Dermis blood vessel endothelial cell (primary cell): Measurements from ENCODE around the gene PRKAG3. TPM values are rescaled to one million over a fixed set of nuclear protein-coding genes. Genes with fewer than 3 reads are reported as not detected.

ENCODE experiments used
- DNase-seq: peaks from one replicate; pipeline ENCODE4 v3.0.0; 2010
- total RNA-seq: library from RNA; depleted of rRNA; stranded (reverse); fragments of >200 nt; gene quantifications from 2 replicates; pipeline ENCODE4 v1.2.3, GENCODE V29; 2014

The PRKAG3 gene
- total RNA-seq, 1 donor from 2014 or later, result not detected

DNA sequence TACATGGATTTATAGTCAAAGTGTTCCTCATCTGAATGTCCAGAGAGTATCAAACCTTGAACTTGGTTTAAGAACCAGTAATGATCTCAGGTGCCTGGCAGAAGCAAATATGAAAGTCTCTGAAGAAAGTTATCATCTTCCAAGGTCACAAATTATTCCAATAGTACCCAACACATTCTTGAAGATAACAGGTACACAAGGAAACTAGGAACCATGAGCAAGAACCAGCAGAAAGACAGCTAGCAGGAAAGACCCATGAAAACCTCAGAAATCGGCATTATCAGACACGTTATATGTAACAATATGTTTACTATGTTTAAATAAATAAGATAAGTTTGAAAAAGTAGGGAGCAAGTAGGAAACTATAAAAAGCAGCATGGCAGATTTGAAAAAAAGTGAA is 5.9 kb upstream of the PRKAG3 start:
- no peak for DNase-seq

DNA sequence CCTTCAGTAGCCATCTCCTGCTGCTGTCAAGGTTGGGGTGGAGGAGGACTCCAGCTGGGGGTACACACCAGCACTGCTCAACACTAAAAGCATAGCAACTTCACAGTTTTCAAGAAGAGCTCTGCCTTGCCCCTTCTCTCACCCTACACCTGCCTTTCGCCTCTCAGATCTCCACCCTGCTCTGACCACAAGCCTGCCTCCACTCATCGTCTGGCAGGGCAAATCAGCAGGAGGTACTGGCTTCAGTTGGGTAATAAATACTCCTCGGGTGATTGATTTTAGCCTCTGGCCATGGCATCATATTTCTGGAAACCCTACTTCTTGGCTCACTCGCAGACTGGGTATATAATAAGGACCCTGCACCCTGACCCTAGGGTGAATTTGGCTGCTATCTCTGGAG is 3.1 kb upstream of the PRKAG3 start:
- no peak for DNase-seq

DNA sequence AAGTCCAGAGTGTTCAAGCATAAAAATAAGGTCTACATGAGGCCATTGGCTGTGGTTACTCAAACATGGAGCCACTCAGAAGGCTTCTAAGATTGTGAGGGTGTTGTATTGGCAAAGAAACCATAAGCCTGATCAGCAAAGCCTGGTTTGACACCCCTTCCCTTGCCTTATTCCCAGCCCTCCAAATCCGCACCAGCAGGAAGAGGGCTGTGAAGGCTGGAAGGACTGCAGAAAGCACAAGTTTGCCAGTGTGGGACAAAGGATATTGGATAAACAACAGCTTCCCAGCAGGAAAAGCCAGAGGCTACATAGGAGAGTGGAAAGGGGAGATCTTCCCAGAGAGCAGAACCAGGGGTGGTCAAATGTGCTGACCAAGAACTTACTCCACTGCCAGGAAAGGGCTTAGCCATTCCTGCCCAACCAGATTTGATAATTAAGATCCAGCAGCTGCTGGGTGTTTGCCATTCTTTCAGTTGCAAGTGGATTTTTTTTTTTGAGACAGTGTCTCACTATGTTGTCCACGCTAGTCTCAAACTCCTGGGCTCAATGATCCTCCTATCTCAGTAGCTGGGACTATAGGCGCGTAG is 1.5 kb upstream of the PRKAG3 start:
- no peak for DNase-seq

DNA sequence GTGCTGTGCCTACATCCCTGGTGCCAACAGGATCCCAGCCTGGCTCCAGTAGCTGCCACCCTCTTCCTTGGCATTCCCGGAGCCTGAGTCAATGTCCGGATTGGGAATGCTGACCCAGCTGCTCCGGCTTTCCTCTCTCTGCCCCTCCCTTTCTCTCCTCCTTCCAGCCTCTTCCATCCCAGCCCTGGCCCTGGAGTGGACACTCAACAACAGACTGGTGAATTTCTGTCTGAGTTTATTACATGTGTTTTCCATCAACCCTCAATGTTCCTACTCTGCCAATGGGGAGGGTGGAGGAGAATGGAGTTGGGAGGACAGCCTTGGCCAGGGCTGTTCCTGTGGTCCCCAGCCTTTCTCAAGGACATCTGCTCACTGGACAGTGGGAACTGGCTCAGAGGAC is 917 bp upstream of the PRKAG3 start:
- DNase-seq, result peak; percentile 66

DNA sequence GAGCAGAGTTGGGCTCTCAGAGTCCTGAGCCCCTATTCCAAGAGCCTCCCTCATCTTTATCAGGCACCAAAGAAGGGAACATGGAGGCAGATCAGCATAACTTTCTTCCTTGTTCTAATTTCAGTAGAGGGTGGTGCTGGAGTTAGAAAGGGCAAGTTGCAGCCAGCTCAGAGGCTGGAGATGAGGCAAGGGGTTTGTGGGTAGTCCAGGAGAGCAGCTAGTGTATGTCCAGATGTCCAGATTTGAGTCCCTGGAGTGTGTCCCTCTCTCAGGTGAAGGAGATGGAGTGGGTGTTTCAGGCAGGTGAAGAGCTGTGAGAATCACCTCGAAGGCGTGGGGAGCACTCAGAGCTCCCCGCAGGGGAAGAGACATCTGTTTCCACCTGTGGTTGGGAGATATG is 478 bp upstream of the PRKAG3 start:
- DNase-seq, result no peak

DNA sequence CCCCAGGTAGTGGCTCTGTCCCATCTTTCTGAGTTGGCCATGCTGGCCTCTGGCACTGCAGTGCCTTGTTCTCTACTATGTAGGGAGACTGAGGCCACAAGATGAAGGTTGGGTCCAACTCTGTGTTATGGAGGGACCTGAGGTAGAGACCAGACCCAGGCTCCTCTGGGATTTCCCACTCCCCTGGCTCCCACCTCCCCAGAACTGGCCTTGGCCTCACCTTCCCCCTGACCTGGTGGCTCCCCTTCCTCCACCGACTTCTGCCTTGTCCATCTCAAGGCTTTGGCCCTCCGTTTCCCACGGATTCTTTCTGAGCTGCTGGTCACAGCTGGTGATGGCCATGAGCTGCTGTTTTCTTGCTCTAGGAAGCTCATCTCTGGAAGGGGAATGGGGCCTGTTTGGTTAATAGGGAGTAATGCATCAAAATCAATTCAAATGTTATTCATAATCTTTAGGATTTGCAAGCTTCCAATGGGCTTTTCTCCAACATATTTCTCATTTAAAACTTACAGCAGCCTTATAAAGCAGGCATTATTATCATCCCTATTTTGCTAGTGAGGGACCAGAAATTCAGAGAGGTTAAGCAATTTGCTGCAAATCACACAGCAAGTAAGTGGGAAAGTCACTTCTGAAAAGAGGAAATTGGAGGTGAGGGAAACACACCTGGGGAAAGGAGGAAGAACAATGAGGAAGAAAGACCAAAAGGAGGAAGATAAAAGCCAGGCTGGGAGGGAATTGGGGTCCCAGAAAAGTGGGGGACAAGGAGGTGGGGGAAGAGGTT is 887 bp downstream of the PRKAG3 start:
- no peak for DNase-seq

DNA sequence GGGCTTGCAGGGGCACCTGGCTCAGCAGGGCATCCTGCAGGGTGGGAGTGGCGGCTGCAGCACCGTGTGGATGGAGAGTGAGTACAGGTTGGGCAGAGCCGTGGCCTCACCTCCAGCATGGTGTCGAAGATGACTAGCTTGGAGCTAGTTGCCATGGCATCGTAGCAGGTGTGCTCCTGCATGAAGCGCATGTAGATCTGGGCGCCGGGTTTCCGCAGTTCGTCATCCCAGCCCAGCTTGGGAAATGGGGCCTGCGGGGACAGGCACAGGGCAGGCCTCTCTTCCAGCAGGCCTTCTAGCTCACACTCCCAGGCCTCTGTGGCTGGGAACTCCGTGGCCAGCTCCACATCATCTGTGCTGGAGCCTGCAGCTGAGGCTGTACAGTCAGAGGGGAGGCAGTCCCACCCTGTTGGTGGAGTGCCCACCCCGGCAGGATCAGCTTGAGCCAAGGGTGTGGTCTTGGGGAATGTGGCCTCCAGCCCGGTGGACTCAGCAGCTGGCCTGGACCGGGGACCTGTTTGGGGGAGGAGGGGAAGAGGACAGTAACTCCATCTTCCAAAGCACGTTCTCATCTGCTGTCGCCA is 1.6 kb downstream of the PRKAG3 start:
- no peak for DNase-seq

DNA sequence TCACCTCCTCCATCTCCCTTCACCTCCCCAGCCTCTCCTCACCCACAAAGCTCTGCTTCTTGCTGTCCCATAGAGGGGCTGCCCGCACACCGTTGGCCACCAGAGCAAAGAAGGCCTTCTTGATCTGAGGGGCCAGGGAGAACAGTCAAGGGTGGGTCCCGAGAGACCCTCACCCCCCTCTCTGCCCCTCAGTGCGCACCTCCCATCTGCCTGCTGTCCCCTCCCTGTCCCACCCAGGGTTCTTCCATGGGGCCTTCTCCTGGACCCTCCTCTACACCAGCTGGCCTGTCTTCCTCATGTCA is 3.2 kb downstream of the PRKAG3 start:
- no peak for DNase-seq

DNA sequence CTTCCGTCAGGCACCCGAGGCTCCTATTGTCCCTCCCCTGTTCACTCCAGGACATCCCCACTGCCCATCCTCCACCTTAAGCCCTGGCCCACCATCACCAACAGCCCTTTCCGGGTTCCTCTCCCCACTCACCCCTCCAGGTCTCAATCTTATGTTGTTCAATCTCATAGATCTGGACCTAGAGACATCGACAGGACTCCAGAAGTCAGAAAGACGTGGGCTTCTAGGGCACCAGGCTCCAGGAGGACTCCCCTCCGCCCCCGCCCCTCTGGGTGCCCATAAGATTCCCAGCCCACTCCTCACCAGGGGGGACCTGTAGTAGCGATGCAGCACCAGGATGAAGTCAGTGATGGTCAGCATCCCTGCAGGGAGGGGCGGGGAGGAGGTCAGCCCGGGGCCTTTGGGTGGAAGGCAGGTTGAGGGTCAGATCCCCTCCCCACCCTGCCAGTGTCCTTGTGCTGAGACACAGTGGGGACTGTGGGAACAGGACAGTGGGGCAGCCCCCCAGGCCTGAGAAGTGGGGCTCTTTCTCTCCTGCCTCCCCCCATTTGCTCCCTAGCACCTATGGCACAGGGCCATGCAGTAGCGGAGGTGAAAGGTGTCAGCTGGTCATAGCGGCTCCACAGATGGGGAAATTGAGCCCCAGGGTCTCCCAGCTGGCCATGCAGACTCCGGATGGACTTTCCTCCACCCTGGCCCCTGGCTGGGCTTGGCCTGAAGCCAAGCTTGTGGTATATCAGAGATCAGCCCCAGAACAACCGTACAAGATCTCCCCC is 3.7 kb downstream of the PRKAG3 start:
- DNase-seq, result no peak

DNA sequence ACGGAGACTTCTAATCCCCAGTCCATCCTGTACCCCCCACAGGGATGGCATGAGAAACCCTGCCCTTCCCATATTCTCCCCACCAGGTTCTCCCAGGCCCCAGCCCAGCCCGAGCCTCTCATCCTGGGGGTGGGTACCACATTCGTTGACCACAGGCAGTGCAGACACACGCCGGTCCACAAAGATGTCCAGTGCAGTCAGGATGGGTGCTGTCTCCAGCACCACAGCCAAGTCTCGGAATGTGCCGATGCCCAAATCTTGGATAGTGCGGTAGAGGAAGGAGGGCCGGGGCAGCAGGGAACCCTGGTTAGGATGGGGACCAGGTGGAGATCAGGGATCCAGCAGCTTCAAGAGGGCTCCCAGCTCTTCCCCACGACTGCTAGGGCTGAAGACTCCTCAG is 4.8 kb downstream of the PRKAG3 start:
- DNase-seq, result no peak

DNA sequence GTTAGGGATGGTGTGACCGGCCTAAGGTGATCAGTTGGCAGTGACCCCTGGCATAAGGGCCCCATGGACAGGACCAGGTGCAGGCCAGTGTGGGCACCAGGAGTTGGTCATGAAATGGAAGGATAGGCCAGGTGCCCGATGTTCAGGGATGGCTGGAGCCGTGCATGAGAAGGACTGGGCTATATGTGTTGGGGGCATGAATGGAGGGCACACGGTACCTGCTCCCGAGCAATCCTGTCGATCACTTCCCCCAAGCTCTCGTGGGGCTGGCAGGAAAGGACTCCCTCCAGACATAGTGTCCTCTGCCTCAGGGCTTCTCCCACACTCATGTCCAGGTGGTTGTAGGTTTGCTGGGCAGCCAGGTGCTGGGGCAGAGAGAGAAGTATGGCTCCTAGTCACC is 7.6 kb downstream of the PRKAG3 start:
- DNase-seq, result no peak

DNA sequence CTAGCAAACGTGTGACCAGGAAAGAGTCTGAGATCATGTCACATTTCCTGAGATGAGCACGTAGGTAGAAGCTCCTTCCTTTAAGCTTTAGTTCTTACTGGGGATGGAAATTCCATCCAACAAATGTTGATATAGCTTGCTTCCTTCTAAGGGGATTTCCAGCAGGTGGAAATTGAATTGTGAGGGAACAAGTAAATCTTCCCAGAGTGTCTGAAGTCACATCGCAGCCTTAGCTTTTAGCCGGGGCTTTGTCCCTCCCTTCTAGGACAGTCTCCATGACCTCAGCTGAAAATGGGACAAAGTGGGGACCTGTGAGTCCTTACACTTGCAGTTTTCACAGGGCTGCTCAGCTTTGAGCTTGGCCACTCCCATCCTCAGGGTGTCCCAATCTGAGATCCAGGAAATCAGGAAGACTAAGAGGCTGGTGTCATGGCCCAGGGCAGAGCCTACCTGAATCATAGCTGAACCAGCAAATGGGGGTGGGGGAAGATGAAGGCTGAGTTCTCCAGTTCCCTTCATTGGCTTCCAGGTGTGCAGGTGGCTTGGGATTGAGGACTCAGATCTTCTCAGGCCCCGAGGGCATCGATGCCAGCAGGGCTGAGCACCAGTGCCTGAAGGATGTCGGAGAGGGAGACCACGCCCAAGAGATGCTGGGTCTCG is 8.3 kb downstream of the PRKAG3 start:
- DNase-seq, result no peak

DNA sequence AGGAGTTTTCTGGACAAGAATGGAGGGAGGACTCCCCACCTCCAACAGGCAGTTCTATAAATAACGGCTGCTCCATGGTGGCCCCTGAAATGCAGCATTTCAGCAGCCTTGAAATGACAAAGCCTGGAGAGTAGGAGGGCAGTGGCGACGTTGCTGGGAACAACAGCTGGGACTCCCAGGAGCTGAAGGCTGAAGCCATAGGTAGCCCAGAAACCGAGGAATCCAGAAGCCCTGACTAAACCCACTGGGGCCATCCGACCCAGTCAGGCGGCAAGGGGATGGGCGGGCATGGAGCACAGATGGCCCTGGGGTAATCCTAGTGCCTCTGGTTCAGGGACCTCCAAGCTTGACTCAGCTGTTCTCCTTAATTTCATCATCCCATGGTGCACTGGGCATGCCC is 9.0 kb downstream of the PRKAG3 start:
- no peak for DNase-seq

DNA sequence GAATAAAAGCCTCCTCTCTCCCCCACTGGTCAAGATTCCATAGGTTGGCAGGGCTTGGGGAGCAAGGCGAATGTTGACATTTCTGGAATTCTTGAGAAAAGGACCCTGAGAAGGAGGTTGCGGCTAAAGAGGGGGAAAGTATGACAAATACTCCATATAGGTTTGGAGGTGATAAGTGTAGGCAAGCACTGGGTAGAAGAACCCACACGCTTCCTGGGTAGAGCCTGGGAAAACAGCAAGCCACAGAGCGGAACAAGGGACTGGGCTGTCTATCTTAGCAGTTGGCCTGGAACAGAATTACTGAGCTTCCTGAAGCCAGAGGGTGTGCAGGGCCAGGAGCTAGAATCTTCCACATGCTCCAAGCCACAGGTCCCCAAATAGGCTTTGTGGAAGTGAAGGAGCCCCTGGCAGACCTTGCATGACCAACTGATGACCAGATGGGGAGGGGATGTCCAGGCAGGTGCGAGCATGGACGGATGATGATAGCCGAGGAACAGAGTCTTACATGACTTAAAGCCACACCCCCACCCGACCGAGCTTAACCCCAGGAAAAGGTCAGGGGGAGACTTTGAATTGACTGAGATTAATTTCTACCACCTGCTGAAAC is 9.9 kb downstream of the PRKAG3 start:
- no peak for DNase-seq

DNA sequence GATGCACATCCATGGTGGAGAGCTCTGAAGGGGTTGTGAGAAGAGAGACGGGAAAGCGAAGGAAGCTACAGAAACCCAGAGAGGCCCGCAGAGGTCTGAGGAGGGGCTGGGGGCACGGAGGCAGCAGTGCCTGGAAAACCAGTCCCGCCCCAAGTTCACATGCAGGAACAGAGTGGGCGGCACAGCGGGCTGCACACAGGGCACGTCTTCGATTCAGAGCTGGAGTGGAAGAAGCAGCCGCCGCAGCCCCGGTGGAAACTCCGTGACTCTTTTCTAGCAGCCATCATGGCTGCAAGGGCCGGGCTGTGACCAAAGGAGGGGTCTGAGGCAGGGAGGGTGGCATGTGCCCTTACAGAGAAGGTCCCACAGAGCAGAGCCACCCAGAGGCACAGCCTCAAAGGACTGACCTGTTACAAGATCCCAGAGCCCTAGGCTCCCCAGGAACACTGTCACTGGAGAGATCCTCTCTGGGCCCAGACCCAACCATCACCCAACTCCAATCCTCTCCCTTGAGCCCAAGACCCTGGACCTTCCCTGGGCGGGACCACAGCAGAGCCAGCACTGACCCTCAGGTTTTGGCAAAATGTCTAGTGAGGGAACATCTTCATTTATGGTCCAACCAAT is 10.7 kb downstream of the PRKAG3 start:
- no peak for DNase-seq

DNA sequence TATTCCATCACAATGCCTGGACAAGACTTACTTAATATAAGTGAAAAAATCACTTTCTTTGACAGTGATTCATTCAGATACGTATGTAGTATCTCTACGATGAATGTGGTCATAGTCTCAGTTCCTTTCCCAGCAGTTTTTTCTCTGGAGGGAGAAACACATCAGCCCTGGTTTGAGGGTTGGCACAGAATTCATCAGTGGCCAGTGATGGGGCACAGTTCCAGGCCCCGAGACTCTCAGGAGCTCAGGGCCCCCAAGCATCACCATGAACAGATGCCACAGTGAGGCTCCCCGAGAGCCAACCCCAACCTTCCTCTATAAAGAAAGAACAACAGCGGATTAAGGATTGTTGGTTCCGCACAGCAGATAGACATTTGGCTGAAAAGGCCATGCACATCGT is 12.5 kb downstream of the PRKAG3 start:
- no peak for DNase-seq

DNA sequence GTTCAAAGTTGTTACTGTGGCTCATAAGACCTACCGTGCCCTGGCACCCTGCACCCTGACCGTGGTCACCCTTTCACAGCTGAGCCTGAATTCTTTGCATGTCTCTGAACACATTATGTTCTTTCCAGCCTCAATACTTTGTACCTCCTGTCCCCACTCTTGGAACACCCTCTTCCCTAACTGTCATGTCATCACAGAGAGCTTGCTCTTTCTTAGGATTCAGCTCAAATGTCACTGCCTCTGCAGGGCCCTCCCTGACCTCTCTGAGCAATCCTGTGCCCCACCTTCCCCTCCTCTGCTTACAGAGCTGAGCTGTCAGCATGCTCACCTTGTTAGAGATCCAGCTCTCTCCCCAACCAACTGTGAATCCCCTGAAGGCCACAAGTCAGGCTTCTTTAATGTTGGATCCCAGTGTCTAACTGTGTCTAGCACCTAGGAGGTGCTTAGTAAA is 15.0 kb downstream of the PRKAG3 start:
- DNase-seq, result no peak

DNA sequence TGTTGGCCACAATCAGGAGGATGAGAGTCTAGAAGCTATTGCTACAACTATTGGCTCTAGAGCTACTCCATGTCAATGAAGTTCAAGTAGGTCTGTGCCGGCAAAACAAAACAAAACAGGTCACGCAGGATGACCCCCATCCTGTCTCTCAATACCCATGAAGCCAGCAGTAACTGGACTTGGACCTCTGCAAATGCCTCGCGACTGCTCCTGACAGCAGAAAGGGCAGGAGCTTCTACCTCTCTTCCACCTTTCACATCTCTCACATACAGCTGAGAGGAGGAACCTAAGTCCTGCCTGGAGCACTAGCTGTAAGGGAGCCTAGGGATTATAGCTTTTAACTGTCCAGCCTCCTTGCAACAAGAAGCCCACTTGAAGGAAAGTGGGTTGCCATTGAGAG is 16.0 kb downstream of the PRKAG3 start:
- no peak for DNase-seq

DNA sequence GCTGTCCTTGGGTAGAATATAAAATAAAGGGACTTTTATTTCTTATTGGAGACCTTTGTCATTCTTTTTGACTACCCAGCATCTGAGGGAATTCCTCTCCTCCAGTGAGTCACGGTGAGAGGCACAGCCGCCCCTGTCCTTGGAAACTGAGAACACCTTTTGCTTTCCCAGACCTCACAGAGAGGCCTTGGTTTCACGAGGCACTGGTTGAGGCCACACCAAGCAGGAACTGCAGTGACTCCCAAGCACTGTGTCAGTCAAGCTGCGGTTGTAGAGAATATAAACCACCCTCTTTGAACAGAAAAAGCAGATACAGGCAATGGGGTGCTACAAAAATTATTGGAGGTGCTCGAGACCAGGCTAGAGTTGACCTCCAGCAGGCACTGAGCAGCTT is 16.4 kb downstream of the PRKAG3 start:
- DNase-seq, result no peak

DNA sequence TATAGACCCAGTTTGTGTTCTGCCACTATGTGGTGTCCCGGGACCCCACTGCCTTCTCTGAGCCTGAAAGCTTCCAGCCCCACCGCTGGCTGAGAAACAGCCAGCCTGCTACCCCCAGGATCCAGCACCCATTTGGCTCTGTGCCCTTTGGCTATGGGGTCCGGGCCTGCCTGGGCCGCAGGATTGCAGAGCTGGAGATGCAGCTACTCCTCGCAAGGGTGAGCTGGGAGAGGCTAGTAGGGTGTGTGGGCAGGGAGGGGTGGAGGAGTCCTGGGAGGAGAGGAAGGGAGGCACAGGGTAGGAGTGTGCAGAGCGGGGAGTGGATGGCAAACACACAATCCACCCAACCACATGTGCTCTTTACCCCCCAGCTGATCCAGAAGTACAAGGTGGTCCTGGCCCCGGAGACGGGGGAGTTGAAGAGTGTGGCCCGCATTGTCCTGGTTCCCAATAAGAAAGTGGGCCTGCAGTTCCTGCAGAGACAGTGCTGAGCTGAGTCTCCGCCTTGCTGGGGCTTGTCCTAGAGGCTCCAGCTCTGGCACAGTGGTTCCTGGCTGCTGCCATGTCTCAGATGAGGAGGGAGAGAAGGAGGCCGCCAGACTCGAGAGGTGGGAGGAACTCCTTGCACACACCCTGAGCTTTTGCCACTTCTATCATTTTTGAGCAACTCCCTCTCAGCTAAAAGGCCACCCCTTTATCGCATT is 16.9 kb downstream of the PRKAG3 start:
- DNase-seq, result no peak

DNA sequence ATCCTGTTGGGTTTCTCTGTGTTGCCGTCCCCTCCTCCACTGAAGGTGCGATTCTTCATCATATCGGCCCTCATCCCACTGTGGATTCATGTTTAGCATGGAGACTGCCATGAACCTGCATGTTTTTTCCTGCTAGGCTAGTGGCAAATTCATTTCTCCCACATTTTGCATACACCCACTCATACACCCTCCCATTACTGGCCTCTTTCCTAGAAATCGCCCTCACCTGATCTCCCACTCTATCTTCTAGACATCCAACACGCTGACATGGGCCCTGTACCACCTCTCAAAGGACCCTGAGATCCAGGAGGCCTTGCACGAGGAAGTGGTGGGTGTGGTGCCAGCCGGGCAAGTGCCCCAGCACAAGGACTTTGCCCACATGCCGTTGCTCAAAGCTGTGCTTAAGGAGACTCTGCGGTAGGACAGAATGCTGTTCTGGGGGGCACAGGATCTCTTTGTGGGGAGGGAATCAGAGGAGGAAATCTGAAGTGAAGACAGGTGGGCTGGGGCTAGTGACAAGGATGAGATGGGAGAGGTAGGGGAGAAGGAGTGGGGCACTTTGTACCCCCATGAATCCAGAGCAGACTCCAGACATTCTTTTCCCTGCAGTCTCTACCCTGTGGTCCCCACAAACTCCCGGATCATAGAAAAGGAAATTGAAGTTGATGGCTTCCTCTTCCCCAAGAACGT is 17.7 kb downstream of the PRKAG3 start:
- no peak for DNase-seq
